ENCODE data around the gene UQCC5. TPM values are rescaled to one million over a fixed set of nuclear protein-coding genes. Genes with fewer than 3 reads are reported as not detected.

UQCC5 gene
- total and polyA plus RNA-seq, 2 donors (not counting 3 experiments of a cell fraction or from before 2014, with no cell fraction given), result 9.9 to 22.6 TPM

- Histone ChIP-seq H3K9me1 (replicated peaks; ENCODE audit: control insufficient read depth, extremely low read depth, insufficient read depth, low read length) (no peaks in the 10 kb centered on the region), H3K27ac (ENCODE audit: insufficient read depth, low read depth, low read length) (peak overlapping the region; percentile 7), H3K9ac (replicated peaks; ENCODE audit: extremely low read depth, insufficient read depth, low read length) (no peak overlapping the region), H3K4me3 (replicated peaks in 1 of 3; ENCODE audit: insufficient read depth in 1 of 3, low read depth in 1 of 3, low read length in 3 of 3) (no peak overlapping the region), H3K27me3 (ENCODE audit: control insufficient read depth in 2 of 2, insufficient read depth in 2 of 2, low read length in 2 of 2) (no peaks in the 10 kb centered on the region), H3K36me3 (ENCODE audit: control insufficient read depth in 2 of 2, extremely low read depth in 1 of 2, insufficient read depth in 2 of 2, low read length in 2 of 2) (peaks cover 22 to 71% of the 10 kb centered on the region in 2 experiments), H3K79me2 (ENCODE audit: control insufficient read depth, insufficient read depth, low read length) (peaks cover 7% of the 10 kb centered on the region), H3K4me1 (ENCODE audit: control insufficient read depth, extremely low read depth, insufficient read depth, low read length) (peaks cover 10% of the 10 kb centered on the region), H4K20me1 (replicated peaks; ENCODE audit: control insufficient read depth, extremely low read depth, insufficient read depth, low read length) (no peaks in the 10 kb centered on the region), H3K9me3 (replicated peaks; ENCODE audit: control insufficient read depth, insufficient read depth, low read length) (no peaks in the 10 kb centered on the region), H3K4me2 (ENCODE audit: insufficient read depth, low read length) (no peak overlapping the region), H2AFZ (ENCODE audit: low read depth, low read length) (no peak overlapping the region)
- POLR2A ChIA-PET, result interaction anchor here (0.6 to 1.4 kb wide), 3 partner anchors 13 to 604 kb away, joined by 3 read pairs; no protein-coding TSS in a partner anchor
- CTCF ChIA-PET, result interaction anchor here (1.1 to 1.4 kb wide), 3 partner anchors 11 to 55 kb away, joined by 3 to 6 read pairs (median 3); partner anchors contain the start of gene UQCC5
- intact Hi-C loops (cut with micrococcal nuclease), result no loop called here
- DNase-seq (ENCODE audit: low read depth, low spot score) (peak; percentile 40), FAIRE-seq (no peak)
- TF ChIP-seq GATA2 (IDR thresholded peaks at IDR 0.05; ENCODE audit: insufficient read depth, insufficient read length, low read depth, low read length) (no peak), POLR2A (IDR thresholded peaks at IDR 0.05; ENCODE audit: low read depth, low read length) (peak; percentile 57), FOS (IDR thresholded peaks at IDR 0.05; ENCODE audit: borderline replicate concordance, insufficient read depth, low read length) (no peak), MAX (IDR thresholded peaks at IDR 0.05; ENCODE audit: insufficient read depth, insufficient read length) (no peak), JUN (IDR thresholded peaks at IDR 0.05; ENCODE audit: borderline replicate concordance, insufficient read depth, insufficient read length, low read depth) (no peak), POLR2AphosphoS5 (IDR thresholded peaks at IDR 0.05; ENCODE audit: insufficient read depth, low read depth, low read length) (peak; percentile 35), MYC (IDR thresholded peaks at IDR 0.05; ENCODE audit: low read depth, low read length) (no peak), EZH2 (IDR thresholded peaks at IDR 0.05; ENCODE audit: borderline replicate concordance, low read depth, low read length, severe bottlenecking) (no peak)
- TF ChIP-seq, protein P1, sequence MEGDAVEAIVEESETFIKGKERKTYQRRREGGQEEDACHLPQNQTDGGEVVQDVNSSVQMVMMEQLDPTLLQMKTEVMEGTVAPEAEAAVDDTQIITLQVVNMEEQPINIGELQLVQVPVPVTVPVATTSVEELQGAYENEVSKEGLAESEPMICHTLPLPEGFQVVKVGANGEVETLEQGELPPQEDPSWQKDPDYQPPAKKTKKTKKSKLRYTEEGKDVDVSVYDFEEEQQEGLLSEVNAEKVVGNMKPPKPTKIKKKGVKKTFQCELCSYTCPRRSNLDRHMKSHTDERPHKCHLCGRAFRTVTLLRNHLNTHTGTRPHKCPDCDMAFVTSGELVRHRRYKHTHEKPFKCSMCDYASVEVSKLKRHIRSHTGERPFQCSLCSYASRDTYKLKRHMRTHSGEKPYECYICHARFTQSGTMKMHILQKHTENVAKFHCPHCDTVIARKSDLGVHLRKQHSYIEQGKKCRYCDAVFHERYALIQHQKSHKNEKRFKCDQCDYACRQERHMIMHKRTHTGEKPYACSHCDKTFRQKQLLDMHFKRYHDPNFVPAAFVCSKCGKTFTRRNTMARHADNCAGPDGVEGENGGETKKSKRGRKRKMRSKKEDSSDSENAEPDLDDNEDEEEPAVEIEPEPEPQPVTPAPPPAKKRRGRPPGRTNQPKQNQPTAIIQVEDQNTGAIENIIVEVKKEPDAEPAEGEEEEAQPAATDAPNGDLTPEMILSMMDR (IDR thresholded peaks at IDR 0.05; ENCODE audit: extremely low read depth in 1 of 2, insufficient read depth in 1 of 2, low read depth in 1 of 2, low read length in 2 of 2), result no peak
- dilution Hi-C loops (cut with MboI; ENCODE audit: extremely low pct_ligation_motif_present, low sequenced_read_pairs), result no loop called here
- no TSS peak for BruUV-seq (replicated peaks)
Observed at GRCh38 chr3:52524752-52525679, 11.4 kb upstream of the UQCC5 start.
